ENCODE measurements around the gene PRR7.

GRCh38 chr5:177443144-177443983 lies 3.2 kb upstream of the PRR7 start:
- TF ChIP-seq CTCF (IDR thresholded peaks at IDR 0.05; ENCODE audit: poor library complexity) (no peak), EZH2 (IDR thresholded peaks at IDR 0.05; ENCODE audit: borderline replicate concordance) (no peak), EZH2phosphoT487 (IDR thresholded peaks at IDR 0.05; ENCODE audit: low read depth, severe bottlenecking, unreplicated experiment) (no peak)

Data from hepatocyte (in vitro differentiated cells).